Astrocyte (in vitro differentiated cells and primary cell): ENCODE data around the gene TMEM98. TPM values are rescaled to one million over a fixed set of nuclear protein-coding genes. Genes with fewer than 3 reads are reported as not detected.
"Not testable (repeated sequence)": the region's sequence is repeated elsewhere in the genome, so short reads cannot be mapped to it uniquely, and the experiment has no call there.

Experiments used
- DNase-seq: peaks from one replicate; pipeline ENCODE4 v3.0.0-alpha.2; 2010; ENCODE audit warnings: low read depth
- FAIRE-seq: peaks from 2 replicates; lab custom pipeline; 2011; peaks lifted over from hg19 to GRCh38; lab: Jason Lieb, UNC
- H2AFZ ChIP-seq: 2 replicates; pipeline ENCODE4 v1.6.0; 2012; ENCODE audit warnings: low read depth, low read length, inconsistent platforms
- H3K27ac ChIP-seq: 2 replicates; pipeline ENCODE4 v1.5.1; 2011; ENCODE audit warnings: low read depth, low read length, inconsistent platforms
- H3K27me3 ChIP-seq: 2 replicates; pipeline ENCODE4 v1.6.0; 2011; ENCODE audit warnings: low read length, inconsistent platforms; ENCODE audit not compliant: insufficient read depth
- H3K36me3 ChIP-seq: 2 replicates; pipeline ENCODE4 v1.5.1; 2011; ENCODE audit warnings: low read length, inconsistent platforms; ENCODE audit not compliant: insufficient read depth
- H3K4me1 ChIP-seq: 2 replicates; pipeline ENCODE4 v1.5.1; 2011; ENCODE audit warnings: low read length, inconsistent platforms; ENCODE audit not compliant: insufficient read depth
- H3K4me2 ChIP-seq: 2 replicates; pipeline ENCODE4 v1.6.0; 2012; ENCODE audit warnings: low read length, inconsistent platforms
- H3K4me3 ChIP-seq: 2 replicates; pipeline ENCODE4 v1.5.1; 2011; ENCODE audit warnings: low read depth, mild to moderate bottlenecking, low read length, inconsistent platforms; ENCODE audit not compliant: insufficient read depth
- H3K79me2 ChIP-seq: 2 replicates; pipeline ENCODE4 v1.6.0; 2012; ENCODE audit warnings: mild to moderate bottlenecking, low read length, inconsistent platforms; ENCODE audit not compliant: insufficient read depth
- H3K9ac ChIP-seq: 2 replicates; pipeline ENCODE4 v1.6.0; 2012; ENCODE audit warnings: mild to moderate bottlenecking, low read length, inconsistent platforms
- H3K9me3 ChIP-seq: 2 replicates; pipeline ENCODE4 v1.5.1; 2012; ENCODE audit warnings: low read depth, mild to moderate bottlenecking, low read length, inconsistent platforms; ENCODE audit not compliant: insufficient read depth
- H4K20me1 ChIP-seq: 2 replicates; pipeline ENCODE4 v1.6.0; 2012; ENCODE audit warnings: low read length, inconsistent platforms; ENCODE audit not compliant: insufficient read depth
- H3K27ac Mint-ChIP-seq: one replicate; pipeline ENCODE4 v1.8.0; 2021; ENCODE audit warnings: mild to moderate bottlenecking, mixed read lengths; ENCODE audit not compliant: unreplicated experiment
- H3K27me3 Mint-ChIP-seq: one replicate; pipeline ENCODE4 v1.8.0; 2021; ENCODE audit warnings: low read depth, mixed read lengths; ENCODE audit not compliant: unreplicated experiment
- H3K36me3 Mint-ChIP-seq: one replicate; pipeline ENCODE4 v1.8.0; 2021; ENCODE audit warnings: low read depth, mixed read lengths; ENCODE audit not compliant: unreplicated experiment
- H3K4me1 Mint-ChIP-seq: one replicate; pipeline ENCODE4 v1.8.0; 2021; ENCODE audit warnings: low read depth, mixed read lengths; ENCODE audit not compliant: unreplicated experiment
- H3K4me3 Mint-ChIP-seq: one replicate; pipeline ENCODE4 v1.8.0; 2021; ENCODE audit warnings: mild to moderate bottlenecking, moderate library complexity, mixed read lengths; ENCODE audit not compliant: unreplicated experiment
- H3K9me3 Mint-ChIP-seq: one replicate; pipeline ENCODE4 v1.8.0; 2021; ENCODE audit warnings: mild to moderate bottlenecking, mixed read lengths; ENCODE audit not compliant: unreplicated experiment
- EZH2 ChIP-seq: IDR thresholded peaks from 2 replicates; pipeline ENCODE4 v1.6.1; 2012; ENCODE audit warnings: mild to moderate bottlenecking, low read length, inconsistent platforms; ENCODE audit not compliant: insufficient read depth
- total RNA-seq: library from RNA; stranded (reverse); gene quantifications from 2 replicates; pipeline ENCODE4 v1.2.1, GENCODE V29; 2021
- TF ChIP-seq, protein P1 (sequence below): IDR thresholded peaks from 2 replicates; pipeline ENCODE4 v1.5.1; 2011; ENCODE audit warnings: low read depth, mild to moderate bottlenecking, inconsistent platforms, low read length, moderate library complexity; ENCODE audit not compliant: insufficient read depth

Gene TMEM98
- total RNA-seq, 1 donor from 2014 or later = 62.6 TPM

DNA sequence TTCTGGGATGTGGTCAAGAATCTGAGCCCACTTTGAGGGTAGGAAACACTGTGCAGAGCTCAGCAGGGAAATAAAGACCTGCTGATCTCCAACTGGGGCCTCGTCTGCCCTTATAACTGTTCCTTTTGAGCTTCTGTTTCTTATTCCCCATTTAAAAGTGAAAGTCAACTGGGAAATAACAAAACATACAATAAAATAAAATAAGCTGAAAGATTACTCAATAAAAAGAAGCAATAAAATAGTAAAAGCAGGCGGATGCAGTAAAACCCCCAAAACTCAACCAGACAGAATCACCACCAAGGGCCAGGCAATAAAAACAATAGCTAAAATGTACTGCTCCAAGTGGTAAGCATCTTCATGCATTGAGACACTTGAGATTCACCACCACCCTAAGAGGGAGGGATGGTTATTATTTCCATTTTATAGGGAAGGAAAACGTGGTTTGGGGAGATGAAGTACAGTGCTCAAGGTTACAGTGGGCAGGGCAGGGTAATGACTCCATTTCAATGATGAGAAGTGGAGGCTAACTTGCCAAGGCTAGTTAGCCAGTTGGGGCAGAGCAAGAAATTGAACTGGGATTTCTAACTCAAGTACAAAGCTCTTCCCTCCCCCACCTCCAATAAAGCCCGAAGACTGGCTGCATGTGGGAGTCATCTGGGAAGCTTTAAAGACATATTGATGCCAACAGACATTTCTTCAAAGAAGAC lies 57.2 kb downstream of the TMEM98 start:
- FAIRE-seq (no peak), DNase-seq (no peak)
- no peak overlapping the region for H3K4me2 ChIP-seq
- no peaks in the 10 kb centered on the region for H3K4me1 ChIP-seq
- no peaks in the 10 kb centered on the region for H3K27me3 ChIP-seq
- H3K4me3 ChIP-seq = no peak overlapping the region
- no peaks in the 10 kb centered on the region for H3K79me2 ChIP-seq
- TF ChIP-seq, protein P1, sequence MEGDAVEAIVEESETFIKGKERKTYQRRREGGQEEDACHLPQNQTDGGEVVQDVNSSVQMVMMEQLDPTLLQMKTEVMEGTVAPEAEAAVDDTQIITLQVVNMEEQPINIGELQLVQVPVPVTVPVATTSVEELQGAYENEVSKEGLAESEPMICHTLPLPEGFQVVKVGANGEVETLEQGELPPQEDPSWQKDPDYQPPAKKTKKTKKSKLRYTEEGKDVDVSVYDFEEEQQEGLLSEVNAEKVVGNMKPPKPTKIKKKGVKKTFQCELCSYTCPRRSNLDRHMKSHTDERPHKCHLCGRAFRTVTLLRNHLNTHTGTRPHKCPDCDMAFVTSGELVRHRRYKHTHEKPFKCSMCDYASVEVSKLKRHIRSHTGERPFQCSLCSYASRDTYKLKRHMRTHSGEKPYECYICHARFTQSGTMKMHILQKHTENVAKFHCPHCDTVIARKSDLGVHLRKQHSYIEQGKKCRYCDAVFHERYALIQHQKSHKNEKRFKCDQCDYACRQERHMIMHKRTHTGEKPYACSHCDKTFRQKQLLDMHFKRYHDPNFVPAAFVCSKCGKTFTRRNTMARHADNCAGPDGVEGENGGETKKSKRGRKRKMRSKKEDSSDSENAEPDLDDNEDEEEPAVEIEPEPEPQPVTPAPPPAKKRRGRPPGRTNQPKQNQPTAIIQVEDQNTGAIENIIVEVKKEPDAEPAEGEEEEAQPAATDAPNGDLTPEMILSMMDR = no peak
- TF ChIP-seq EZH2 = no peak
- no peak overlapping the region for H3K9ac ChIP-seq
- no peak overlapping the region for H3K27ac ChIP-seq
- Mint-ChIP-seq H3K4me3 (no peak overlapping the region), H3K27me3 (peaks cover 29% of the 10 kb centered on the region), H3K9me3 (peaks cover 45% of the 10 kb centered on the region), H3K27ac (no peak overlapping the region), H3K36me3 (peaks cover 2% of the 10 kb centered on the region), H3K4me1 (no peaks in the 10 kb centered on the region)
- no peaks in the 10 kb centered on the region for H4K20me1 ChIP-seq
- no peaks in the 10 kb centered on the region for H3K36me3 ChIP-seq
- H3K9me3 ChIP-seq = no peaks in the 10 kb centered on the region
- no peak overlapping the region for H2AFZ ChIP-seq

DNA sequence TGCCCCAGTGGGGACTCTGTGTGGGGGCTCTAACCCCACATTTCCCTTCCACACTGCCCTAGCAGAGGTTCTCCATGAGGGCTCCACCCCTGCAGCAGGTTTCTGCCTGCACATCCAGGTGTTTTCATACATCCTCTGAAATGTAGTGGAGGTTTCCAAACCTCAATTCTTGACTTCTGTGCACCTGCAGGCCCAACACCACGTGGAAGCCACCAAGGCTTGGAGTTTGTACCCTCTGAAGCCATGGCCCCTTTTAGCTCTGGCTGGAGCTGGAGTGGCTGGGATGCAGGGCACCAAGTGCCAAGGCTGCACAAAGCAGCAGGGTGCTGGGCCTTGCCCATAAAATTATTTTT lies 59.5 kb downstream of the TMEM98 start:
- not testable (repeated sequence) for H3K9ac ChIP-seq, H3K27ac ChIP-seq, H3K4me1 ChIP-seq, H3K79me2 ChIP-seq, H3K36me3 Mint-ChIP-seq, H4K20me1 ChIP-seq, H3K4me1 Mint-ChIP-seq, H3K4me3 ChIP-seq, H2AFZ ChIP-seq, H3K9me3 ChIP-seq, H3K4me3 Mint-ChIP-seq, H3K4me2 ChIP-seq, FAIRE-seq, H3K27me3 ChIP-seq, H3K27ac Mint-ChIP-seq, H3K36me3 ChIP-seq, DNase-seq
- Mint-ChIP-seq H3K27me3 (peaks cover 33% of the 10 kb centered on the region), H3K9me3 (peaks cover 34% of the 10 kb centered on the region)

DNA sequence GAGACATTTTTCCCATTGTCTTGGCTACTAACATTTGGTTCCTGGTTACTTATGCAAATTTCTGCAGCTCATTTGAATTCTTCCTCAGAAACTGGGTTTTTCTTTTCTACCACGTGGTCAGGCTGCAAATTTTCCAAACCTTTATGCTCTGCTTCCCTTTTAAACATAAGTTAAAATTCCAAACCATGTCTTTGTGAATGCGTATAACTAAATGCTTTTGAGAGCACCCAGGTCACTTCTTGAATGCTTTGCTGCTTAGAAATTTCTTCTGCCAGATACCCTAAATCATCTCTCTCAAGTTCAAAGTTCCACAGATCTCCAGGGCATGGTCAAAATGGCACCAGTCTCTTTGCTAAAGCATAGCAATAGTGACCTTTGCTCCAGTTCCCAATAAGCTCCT lies 59.9 kb downstream of the TMEM98 start:
- not testable (repeated sequence) for DNase-seq, H3K27ac ChIP-seq, H4K20me1 ChIP-seq, H3K27ac Mint-ChIP-seq, H3K79me2 ChIP-seq, H3K27me3 ChIP-seq, H3K36me3 ChIP-seq, H3K4me2 ChIP-seq, H3K9me3 ChIP-seq, H2AFZ ChIP-seq, H3K9ac ChIP-seq, H3K4me1 ChIP-seq, H3K4me3 ChIP-seq, FAIRE-seq, H3K4me1 Mint-ChIP-seq, H3K4me3 Mint-ChIP-seq, H3K36me3 Mint-ChIP-seq
- Mint-ChIP-seq H3K9me3 (peaks cover 31% of the 10 kb centered on the region), H3K27me3 (peaks cover 33% of the 10 kb centered on the region)
